GM19023 (cell line): Measurements from ENCODE around the gene SLC4A8.
"Not testable (repeated sequence)": the region's sequence is repeated elsewhere in the genome, so short reads cannot be mapped to it uniquely, and the experiment has no call there.

Experiments
- ATAC-seq: cut with Tn5 transposase; IDR thresholded peaks from one replicate; pipeline ENCODE4 v1.9.1; 2021; ENCODE audit warnings: mild to moderate bottlenecking, moderate library complexity; ENCODE audit not compliant: unreplicated experiment

SLC4A8 gene

DNA sequence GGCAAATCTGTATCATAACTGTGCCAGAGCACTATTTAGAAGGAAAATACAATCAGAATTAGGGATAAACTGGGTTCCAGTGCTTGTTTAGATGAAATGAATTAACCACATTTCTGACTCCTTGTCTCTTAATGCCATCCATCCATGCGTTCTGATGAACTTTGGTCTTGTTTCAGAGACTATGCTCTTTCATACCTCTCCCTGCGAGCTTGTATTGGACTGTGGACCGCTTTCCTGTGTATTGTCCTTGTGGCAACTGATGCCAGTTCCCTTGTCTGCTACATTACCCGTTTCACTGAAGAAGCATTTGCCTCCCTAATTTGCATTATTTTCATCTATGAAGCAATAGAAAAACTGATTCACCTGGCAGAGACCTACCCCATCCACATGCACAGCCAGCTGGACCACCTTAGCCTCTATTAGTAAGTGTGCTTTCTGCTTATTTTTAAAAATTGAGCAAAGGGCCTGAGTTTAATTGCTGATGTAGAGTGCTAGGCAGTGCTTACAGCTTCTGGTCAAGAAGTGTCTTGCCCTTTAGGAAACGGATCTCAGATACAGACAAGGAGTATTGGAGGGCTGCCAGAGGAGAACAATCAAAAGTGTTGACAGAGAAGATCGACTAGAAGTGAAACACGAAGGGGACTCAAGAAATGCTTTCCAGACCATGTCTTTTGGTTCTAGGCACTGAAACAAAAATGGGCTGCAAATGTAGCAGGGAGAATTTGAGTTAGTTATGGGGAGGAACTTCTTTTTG, 46.7 kb downstream of the SLC4A8 start:
- no peak for ATAC-seq

DNA sequence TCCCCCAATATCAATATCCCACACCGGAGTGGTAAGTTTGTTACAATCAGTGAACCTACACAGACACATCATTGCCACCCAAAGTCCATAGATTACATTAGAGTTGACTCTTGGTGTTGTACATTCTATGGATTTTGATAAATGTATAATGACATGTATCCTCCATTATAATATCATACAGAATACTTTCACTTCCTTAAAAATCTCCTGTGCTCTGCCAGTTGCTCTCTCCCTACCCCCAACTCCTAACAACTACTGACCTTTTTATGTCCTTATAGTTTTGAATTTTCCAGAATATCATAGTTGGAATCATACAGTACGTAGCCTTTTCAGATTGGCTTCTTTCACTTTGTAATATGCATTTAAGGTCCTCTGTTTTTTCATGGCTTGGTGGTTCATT, 48.4 kb downstream of the SLC4A8 start:
- no peak for ATAC-seq

DNA sequence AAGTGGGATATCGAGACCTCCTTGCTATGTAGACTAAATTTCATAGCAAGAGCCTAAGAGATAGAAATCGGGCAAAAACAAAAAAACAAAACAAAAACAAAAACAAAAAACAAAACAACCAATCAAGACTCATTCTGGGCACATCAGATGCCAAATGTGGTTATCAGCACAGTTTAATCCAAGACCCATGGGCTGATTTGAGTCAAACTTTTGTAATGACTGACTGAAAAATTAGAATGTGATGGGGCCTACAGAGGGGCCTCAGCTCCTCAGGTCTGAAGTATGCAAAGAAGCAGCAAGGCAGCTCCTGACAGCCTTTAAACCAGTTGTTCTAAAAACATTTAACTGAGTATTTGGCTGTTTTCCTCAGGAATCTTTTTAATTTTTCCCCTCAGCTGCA, 49.3 kb downstream of the SLC4A8 start:
- no peak for ATAC-seq

DNA sequence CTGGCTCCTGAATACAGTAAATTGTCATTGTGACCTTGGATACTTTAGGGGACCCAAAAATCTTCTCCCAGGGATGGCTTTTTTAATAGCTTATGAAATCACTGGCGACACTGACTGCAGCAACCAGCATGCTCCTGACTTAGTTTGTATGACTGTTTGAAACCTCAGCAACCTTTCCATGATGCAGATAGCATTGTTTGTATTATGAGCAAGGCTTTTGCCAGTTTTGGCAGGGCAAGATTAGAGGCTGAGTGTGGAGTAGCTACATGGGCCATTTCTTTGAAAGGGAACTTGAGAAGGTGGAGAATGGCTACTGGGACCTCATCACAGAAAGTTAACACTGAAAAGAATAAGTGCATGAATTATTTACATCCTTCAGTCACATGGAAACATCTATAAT, 50.9 kb downstream of the SLC4A8 start:
- no peak for ATAC-seq

DNA sequence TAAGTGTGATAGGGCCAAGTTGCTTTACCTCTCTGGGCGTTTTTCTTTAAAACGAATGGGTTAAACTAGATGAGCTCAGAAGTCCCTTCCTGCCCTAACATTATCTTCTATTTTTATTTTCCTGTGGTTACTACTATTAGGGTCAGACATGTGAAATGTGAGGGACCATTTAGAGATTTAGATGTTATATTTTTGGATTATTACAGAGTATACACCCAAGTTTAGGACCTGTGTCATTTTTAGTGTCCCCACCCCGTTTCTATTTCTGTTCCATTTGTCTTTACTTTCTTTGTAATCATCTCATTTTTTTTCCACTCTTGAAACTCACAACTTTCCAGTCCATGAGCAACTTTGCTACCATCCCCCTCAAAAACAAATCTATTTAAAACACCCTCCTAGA, 56.3 kb downstream of the SLC4A8 start:
- ATAC-seq, result no peak

DNA sequence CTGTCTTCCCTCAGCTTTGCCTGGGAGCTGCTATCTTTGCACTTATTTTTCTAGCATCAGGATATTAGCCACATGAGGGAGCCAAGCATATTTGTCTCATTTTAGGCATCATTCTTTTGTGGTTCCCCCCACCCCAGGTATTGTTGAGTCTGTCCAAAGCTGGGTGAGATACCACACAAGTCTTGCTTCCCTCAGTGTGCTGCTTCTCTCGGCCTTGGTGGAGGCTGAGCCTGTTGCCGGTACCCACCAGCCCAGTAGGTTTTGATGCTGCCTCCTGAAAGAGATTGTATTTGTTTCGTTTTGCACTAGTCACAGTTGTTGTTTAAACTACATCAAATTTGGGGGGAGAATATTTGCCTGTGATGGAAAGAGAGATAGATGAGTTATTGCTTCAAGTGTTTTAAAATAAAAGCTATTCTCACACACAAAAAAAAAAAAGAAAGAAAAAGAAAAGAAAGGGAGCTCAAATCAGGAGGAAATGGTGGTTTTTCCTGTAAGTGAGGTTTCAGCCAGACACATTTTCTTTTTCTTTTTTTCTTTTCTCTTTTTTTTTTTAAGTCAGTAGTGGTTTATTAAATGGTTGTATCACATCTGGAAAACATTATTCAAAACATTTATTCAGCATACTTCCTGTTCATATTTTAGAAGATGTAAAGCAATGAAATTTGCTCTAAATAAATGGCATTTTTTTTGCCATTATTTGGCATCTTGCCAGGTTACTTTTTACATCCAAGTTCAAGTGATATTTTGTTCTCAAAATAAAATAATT, 58.5 kb downstream of the SLC4A8 start:
- ATAC-seq, result no peak

DNA sequence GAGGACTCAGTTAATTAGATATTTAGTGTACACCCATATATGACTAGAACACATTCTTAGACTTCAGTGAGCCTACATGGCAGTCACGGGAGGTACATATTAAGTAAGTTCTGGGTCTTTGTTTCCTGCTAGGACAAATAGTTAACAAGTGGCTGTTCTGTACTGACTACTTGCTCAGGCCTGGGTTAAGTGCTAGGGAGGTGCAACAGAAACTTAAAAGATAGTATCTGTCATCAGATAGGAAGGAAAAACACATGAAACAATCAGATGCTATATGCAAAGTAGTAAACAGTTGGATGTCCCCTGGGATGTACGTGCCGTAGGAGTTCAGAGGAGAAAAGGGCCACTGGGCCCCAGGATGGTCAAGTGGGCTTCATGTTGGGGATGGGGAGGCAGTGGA, 59.5 kb downstream of the SLC4A8 start:
- no peak for ATAC-seq

DNA sequence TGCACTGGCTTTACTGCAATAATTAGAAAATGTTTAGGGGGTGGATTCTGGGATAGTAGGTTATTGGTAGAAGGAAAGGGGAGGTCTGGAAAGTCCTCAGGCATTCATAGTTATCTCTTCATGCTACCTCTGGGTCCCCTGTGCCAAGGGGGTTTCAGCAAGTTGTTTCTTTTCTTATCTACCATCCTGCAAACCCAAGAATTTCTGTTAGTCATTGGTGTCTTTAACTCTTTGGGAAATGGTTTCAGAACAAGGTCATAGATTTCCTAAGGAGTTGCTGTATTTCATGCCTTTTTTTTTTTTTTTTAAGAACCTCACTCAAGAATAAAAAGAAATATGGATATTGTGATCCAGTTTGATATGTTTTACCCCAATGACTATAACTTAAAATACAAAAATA, 63.6 kb downstream of the SLC4A8 start:
- no peak for ATAC-seq

DNA sequence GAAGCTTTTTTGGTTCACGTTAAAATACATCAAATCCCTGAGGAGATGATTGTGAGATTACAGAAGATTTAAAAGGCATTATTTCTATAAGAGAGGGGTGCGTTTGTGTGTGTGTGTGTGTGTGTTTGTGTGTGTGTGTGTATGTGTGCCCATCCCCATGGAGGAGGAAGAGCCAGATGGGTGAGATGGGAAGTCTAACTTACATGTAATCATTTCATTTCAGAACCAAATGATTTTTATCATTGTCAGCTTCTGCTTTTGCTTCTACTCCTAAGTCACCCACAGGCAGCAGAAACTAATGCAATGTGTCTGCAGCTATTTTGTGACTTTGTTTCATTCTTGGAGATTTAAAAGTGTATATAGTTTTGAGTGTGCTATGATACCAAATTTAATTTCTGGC, 68.7 kb downstream of the SLC4A8 start:
- ATAC-seq, result no peak

DNA sequence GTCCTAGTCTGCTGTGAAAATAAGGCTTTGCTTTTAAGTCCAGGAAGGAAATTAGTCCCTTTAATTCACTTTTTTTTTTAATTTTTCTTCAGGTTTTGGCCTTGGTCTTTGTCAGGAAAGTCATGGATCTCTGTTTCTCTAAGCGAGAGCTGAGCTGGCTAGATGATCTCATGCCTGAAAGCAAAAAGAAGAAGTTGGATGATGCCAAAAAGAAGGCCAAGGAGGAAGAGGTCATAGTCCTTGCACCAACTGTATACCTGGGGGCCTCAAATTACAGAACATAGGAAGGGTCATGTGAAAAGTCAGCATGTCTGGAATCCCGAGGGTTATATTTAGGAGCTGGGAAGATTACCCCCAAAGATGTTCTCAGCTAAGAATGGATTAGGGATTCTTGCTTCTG, 72.3 kb downstream of the SLC4A8 start:
- no peak for ATAC-seq

DNA sequence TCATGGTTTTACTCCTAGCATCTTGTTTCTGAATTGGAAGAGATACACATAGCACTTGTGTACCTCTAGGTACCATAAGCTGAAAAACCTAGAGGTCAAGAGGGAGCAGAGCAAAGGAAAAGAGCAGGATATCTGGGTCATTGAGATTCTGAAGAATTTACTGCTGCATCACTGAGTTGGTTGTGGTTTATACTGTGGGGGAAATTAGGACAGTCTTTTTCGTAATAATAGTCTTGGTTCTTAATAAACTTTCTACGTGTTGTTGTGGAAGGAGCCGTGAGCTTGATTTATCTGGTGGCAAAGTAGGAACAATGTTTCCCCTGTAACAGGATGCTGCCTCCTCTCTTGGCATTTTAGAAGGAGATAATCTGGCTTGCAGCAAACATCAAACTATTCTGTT, 80.2 kb downstream of the SLC4A8 start:
- no peak for ATAC-seq

DNA sequence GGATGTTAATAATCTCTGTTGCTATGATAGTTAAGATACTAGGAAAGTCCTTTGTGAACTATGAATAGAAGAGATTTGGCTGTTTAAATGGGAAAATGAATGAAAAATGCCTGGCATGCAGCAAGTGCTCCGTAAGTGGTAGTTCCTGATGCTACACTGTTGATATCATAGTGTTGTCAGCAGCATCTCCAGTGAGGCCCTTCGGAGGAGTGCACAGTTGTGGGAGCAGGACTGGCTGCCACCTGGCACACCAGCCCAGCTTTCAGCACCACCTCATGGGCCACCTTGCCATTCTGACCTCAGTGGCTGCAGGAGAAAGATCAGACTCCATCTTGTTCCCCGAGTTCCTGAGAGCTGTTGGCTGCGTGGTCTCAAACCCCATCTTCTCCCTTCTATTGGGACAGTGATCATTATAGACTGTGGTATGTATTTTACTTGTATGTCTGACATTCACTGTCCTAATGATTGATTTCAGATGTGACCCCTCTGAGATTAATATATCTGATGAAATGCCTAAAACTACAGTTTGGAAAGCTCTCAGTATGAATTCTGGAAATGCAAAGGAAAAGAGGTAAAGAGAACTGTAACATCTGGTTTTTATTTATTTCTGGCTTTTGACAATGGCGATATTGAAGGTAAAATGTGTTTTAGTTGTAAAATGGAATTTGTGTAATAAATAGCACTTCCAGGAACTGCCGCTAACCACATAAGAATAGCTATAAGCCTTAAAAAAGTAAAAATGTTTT, 80.9 kb downstream of the SLC4A8 start:
- ATAC-seq, result no peak

DNA sequence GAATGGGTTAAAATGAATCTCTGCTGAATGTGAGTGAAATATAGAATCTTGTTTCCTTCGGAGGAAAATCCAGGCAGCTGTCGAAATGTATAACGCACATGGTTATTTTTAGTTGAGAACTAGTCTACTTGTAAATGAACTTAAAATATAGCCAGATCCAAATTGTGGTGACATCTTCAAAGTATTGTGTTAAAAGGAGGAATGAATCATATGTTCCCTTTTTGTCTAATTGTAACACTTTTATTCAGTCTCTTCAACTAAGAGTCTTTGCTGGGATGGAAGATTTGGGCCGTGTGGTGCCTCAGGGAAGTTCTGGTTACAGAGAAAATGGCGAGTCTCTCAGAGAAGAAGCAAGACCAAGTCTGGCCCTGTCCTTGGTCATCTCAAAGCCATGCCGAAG, 82.5 kb downstream of the SLC4A8 start:
- ATAC-seq, result no peak

DNA sequence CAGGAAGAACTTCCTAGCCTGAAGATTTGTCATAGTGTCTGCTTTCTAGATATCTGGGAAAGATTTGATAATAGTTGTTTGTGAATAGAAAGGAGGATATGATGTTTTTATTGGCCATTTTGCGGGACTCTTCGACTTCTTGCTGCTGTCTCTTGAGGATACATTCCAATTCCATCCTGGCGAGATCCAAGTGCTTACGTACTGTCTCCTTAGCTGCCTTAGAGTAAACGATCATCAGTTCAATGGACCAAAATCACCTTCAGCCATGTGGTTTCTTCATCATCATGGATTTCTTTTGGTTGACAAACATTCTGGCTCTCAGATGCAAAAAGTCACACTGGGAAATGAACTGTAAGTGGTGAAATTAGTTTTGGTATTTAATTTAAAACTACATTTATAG, 83.7 kb downstream of the SLC4A8 start:
- no peak for ATAC-seq

DNA sequence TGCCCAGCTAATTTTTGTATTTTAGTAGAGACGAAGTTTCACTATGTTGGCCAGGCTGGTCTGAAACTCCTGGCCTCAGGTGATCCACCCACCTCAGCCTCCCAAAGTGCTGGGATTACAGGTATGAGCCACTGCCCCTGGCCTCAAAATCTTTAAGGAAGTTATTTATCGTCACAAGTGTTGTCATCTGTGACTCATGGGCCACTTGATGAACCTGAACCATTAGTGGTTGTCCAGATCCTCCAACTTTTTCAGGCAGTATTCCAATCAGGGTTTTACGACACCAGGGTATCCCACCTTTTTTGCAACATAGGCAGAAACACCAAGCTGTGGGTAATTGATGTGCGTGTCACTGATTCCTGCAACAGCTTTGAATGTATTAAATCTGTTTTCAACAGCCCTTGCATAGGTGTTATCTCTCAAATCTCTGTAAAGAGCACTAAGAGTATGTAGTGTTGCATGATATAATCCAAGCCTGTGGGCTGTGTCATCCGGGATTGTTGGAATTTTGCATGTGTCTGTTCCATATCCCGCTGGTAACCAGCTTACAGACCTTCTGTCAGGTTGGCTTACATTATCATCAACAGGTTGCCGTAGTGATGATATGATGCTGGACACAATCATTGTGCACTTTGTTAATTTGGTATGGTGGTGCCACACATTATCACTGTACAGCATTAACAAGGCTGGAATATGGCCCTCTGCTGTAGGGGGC, 87.1 kb downstream of the SLC4A8 start:
- ATAC-seq, result no peak

DNA sequence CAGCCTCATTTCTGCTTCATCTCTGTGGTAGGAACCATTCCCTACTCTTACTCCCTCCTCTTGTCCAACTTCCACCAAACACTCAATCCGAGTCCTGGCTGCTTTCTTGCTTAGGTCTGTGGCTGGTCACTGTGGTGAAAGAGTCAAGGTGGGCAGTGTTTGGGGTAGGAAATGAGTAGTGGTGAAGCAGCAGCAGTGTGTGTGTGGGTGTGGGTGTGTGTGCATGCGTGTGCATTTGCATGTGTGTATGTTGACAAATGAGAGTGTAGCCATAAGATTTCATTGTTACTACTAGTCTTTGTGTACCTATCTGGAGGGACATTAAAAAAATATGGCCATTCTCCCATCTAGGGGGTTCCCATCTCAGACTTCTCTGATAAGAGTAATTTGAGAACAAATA, 87.8 kb downstream of the SLC4A8 start:
- no peak for ATAC-seq

DNA sequence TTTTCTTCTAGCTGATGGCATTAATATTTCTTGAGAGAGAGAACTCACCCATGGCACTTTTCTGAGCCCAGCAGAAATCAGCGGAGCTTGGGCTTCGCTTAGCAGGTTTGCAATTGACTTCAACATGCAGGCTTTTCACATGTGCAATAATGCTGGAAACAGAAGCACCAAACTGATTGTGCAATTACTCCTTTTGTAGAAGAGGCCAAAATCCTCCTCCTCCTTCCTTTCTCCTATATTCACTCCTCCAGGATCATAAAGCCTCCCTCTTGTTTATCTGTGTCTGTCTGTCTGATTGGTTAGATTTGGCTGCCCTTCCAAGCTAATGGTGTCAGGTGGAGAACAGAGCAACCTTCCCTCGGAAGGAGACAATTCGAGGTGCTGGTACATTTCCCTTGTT, 90.4 kb downstream of the SLC4A8 start:
- ATAC-seq, result not testable (repeated sequence)

DNA sequence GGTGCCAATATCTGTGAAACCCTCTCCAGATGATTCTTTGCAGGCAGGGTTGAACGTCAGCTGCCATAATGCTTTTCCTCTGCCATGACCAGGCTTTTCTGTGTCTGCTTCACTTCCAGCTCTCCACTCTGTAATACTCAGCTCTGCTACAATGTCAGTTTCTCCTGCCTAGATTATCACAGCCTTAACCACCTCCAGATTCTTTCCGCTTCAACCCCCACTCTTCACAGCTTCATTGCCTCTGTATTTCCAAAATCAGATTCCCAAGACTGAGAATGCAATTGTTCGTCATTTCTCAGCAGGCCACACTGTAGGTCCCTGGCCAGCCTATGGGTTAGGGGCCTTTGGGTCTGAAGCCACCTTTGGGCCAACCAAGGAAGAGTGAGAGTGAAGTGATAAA, 92.7 kb downstream of the SLC4A8 start:
- ATAC-seq, result no peak

DNA sequence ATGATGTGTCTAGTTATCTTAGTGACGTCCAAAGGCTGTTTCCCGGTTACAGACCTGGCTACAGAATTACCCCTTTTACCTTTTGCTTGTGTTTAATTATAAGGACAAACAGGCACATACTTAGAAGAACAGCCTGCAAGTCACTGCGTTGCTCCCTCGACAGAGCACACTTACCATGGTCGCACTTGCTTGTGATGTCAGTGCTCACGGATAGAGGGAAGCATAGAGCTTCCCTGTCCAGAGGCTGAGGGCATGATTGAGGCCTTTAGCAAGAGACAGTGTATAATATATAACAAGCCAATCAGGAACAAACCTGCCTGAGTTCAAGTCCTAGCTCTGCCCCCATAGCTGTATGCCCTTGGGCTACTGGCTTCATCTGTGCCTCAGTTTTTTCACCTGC, 93.2 kb downstream of the SLC4A8 start:
- ATAC-seq, result no peak

DNA sequence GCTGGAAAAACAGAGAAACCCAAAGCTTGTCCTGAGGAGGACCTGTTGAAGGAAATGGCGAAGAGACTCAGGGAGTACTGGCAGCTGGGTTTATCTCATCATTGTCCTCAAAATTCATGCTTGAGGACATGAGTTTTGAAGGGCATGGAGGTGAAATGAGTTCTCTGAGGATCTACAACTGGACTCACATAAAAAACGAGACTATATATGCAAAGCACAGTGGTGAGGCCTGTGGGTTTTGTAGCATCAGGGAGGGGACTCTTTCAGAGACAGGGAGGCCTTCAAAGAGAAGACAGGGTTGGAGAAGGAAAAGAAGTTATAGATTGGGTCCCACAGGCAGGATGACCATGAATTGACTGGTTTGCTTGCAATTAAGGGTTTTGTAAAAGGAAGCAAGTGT, 95.1 kb downstream of the SLC4A8 start:
- ATAC-seq, result no peak

DNA sequence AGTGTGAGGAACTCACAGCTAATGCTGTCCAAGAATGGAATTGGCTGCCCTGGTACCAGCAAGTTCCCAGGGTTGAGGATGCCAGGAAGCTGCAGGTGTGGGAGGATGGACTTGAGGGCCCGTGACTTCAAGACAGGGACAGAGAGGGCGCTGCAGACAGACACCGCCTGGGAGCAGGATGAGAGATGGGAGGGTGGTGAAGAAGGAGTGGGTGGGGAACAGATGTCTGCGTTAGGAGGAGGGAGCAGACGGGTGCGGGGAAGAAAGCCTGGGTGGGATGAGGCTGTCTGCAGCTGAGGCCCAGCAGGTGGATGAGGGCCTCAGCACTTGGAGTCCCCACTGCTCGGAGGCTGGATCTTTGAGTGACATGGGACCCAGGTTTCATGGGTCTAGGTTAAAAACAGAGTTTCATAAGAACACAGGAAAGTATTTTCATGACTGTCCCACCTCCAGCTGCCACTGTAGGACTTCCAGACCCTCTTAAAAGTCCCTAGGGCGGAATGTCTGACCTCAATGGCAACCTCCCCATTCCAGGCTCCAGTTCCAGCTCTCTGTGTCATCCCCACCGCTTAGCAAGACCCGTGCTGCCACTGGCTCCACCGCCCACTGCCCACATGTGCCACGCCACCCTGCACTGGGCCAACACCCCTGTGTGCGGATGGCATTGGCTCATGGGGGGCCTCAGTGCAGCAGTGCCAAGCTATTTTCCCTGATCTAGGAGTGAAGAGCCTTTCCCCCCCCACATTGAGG, 96.1 kb downstream of the SLC4A8 start:
- ATAC-seq, result no peak
